ENCODE results near the gene SLC38A11.
"Not testable (repeated sequence)": the region's sequence is repeated elsewhere in the genome, so short reads cannot be mapped to it uniquely, and the experiment has no call there.

SLC38A11 gene

DNA sequence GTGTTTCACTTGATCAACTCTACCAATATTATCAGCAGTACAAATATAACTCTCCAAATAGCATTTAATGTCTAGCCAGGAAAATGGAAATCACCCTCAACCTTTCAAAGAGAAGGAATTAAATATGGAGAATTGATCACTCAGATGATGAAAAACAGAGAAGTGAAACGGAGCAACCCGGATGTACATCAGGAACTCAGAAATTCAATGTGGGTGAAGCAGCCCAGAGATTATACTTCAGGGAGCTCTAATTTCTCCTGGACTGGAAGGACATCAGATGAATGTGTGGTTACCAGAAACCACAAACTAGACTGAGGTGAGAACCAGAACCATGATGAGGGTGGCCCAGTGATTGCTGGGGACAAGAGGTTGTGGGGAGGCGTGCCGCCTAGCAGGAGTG lies 78.2 kb downstream of the SLC38A11 start:
- no peak for DNase-seq (ENCODE audit: low read depth)

DNA sequence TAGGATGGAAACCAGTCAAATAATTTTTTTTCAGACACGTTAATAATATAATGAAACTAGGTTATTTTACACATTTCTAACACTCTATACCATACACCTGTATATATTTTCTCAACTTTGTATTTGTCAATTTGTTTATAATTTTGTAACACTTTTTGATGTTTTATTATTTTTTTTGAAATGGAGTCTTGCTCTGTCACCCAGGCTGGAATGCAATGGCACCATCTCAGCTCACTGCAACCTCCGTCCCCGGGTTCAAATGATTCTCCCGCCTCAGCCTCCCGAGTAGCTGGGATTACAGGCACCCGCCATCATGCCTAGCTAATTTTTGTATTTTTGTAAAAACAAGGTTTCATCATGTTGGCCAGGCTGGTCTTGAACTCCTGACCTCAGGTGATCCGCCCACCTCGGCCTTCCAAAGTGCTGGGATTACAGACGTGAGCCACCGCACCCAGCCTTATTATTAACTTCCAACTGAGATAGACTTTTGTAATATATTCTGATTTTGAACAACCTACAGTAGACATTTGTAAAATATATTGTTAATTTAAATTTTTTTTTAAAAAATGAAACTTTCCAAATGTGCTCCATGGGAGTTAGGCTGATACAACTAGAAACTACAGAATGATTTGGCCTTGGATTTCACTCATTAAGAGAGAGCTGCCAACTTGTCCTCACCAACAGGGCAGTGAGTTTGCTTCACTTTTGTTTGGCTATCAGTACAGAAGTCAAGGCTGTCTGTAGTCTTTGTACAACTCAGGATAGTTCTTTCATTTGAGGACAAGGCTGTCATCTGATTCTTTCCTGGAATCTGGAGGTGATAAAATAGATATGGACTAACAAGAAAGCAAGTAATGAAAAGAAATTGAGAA lies 79.8 kb downstream of the SLC38A11 start:
- no peak for DNase-seq (ENCODE audit: low read depth)

DNA sequence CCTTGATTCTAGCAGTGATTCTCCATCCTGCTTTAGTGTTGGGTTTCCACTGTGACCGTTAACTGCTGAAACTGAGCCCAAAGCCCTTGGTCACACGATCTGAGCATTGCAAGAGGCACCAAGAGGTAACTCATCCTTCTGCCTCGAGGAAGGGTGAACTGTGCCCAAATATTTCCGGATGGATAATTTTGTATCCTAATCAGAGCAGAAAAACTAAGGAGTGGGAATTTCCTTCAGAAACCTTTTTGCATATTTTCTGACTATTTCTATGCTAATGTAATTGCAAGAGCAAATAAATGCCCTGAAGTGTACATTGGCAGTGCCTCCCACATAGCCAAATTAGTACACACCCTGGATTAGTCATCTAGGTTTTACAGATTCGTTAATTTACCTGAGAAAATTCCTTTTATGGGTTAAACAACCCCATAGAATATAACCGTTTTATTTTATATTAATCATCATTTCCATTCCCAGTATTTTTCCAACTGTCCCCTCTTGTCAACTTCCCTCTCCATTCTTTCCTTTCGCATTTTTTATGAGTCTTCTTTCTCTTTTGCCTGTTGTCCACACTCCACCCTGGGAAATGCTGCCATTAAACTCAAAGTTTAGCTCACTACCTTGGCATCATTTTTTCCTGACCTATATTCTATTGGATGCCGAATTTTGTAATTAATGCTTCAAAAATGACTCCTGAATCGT lies 82.0 kb downstream of the SLC38A11 start:
- DNase-seq (ENCODE audit: low read depth), result no peak

DNA sequence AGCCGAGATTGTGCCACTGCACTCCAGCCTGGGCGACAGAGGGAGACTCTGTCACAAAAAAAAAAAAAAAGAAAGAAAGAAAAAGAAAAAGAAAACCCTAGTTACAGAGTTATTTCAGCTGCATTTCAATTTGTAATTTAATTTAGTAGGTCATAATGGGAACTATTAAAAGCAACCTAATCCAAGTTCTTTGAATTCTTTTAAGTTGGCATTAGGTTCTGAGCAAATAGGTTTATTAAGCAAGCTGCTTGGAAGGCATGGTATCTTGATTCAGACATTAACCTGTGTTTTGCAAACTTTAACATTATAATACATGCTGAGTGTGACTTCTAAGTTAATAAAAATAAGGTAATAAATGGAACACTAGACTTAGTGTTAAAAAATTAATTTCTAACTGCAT lies 83.9 kb downstream of the SLC38A11 start:
- DNase-seq (ENCODE audit: low read depth), result no peak

DNA sequence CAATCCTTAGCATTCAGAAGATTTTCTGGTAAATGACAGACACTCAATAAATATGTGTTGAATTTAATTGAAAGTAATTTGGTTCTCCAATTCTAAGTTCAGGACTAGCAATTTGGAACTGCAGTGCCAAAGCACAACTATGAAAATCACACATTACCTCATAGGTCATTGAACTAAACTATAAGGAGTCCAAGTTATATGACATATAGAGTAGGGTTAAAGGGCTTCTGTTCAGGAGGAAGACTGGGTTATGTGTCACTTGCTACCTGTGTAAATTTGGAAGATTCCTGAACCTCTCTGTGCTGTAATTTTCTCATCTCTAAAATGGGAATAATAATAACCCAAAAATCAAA lies 85.9 kb downstream of the SLC38A11 start:
- DNase-seq (ENCODE audit: low read depth), result no peak

DNA sequence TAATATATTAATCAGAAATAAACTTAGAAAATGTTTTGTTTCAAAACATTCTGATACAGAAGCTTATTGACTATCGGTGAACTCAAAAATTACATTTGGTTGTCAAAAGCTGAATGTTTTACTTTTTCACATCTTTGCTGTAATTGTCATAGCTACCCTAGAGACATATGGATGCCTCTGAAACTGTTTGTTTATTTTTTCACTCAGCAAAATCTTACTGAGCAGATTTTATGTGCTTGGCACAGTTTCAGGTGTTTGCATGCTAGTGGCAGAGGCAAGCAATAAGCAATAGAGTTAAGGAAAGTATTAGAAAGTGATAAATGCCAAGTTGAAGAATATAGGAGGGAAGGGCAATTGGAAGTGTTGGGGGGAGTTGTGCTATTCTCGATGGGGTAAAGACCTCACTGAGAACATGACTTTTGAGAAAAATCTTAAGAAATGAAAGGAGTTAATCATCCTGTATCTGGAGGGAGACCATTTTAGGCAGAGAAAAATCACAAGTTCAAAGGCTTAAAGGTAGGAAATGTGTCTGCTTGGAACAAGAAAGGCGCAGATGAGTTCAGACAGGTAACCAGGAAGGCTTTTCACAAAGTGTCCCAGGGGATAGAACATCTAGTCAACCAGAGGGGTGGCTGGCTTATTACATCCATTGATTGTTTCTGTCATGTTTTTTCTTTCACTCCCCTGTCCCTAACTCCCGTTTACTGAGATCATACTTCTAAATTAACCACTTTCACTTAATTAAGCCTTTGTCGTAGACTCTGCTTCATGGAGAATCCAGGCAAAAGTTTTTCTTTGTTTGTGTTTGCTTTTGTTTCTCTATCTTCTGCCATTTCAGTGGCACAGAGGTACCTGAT lies 86.5 kb downstream of the SLC38A11 start:
- no peak for DNase-seq (ENCODE audit: low read depth)

DNA sequence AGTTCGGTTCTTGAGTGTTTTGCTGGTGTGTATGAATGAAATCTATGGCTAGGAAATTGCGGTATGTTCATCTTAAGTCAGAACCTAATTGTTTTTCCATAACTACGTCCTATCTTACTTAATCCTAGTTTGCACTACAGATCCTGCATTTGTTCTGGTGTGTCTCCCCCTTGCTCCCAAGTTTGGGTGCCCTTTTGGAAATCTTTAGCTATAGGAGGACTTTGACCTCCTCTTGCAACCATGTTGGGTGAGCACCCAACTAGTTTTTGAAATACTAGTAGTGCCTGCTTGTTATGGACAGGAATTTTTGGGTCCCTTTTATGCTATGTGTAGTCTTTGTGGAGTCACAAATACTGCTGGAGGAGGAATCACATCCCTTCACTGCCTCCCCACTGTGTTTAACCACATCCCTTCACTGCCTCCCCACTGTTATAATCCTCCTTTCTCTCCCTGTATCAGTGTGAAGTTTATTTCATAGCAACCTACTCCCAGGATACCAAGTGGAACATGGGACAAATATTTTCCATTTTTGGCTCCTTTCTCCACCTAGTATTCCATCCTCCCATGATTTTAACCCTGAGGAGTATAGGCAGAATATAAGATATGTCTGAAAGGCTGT lies 87.4 kb downstream of the SLC38A11 start:
- DNase-seq (ENCODE audit: low read depth), result no peak

DNA sequence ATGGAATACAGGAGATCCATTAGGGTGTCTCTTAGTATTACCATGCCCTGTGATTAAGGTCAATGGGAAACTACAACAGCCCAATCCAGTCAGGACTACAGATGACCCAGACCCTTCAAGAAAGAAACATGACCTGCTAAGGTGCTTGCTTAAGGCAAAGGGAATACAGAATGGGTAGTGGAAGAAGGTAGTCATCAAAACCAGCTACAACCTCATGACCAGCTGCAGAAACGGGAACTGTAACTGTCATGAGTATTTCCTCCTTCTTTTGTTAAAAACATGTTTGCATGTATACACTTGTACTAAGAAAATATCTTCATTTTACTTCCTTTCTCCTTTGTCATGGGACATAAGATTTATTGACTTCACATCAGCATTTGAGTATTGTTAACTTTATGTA lies 88.9 kb downstream of the SLC38A11 start:
- not testable (repeated sequence) for DNase-seq (ENCODE audit: low read depth)

DNA sequence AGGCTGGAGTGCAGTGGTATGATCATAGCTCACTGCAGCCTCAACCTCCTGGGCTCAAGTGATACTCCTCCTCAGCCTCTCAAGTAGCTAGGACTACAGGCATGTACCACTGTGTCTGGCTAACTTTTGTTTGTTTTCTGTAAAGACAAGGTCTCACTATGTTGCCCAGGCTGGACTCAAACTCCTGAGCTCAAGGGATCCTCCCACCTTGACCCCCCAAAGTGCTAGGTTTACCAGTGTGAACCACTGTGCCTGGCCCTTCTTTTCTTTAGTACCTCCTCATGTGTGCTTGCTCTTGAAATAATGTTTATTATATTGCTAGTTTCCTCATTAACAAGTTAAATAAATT lies 94.7 kb downstream of the SLC38A11 start:
- no peak for DNase-seq (ENCODE audit: low read depth)

DNA sequence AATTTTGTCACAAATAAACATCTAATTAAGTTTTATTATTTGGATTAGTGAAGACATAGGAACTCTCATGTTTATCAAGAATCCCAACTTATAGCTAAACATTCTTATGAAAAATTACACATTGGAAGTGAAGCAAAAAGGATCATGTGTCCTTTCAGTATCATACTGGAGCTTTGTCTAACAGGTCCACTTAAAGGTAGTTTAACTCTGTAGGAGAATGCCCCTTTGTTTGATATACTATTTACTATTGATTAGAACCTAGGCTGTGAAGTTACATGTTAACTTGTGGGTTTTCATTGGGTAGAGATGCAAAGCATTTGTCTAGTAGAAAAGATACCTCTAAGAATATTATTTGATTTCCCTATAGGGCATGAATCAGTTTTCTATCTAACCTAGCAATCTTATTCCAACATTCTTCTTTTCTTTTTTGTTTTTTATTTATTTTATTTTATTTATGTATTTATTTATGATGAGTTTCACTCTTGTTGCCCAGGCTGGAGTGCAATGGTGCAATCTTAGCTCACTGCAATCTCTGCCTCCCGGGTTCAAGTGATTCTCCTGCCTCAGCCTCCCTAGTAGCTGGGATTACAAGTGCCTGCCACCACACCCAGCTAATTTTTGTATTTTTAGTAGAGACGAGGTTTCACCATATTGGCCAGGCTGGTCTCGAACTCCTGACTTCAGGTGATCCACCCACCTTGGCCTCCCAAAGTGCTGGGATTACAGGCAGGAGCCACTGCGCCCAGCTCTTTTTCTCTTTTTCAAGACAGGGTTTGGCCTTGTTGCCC lies 95.2 kb downstream of the SLC38A11 start:
- not testable (repeated sequence) for DNase-seq (ENCODE audit: low read depth)

DNA sequence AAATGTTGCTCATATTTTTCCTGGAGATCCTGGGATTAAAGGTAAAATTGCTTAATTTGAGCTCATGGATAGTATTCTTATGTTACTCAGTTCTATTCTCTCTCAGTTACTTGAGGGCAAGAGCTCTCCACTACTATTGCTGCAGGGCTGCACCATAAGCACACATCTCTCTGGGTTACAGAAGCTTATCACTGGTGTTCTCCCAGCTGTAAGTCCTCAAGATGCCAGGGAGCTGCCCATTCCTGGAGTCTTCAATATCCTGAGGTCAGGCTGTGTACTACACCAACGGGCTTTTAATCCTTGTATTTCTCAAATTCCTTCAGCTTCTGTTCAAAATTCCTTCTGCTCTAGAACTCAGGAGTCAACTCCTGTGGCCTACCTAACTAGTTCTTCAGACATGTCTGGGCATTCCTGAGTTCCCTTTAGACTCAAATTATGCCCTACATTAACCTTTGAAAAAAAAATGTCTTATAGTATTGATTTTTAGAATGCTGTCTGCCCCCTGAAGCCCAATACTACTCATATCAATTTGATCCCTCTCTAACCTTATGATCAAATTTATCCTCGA lies 96.0 kb downstream of the SLC38A11 start:
- no peak for DNase-seq (ENCODE audit: low read depth)

DNA sequence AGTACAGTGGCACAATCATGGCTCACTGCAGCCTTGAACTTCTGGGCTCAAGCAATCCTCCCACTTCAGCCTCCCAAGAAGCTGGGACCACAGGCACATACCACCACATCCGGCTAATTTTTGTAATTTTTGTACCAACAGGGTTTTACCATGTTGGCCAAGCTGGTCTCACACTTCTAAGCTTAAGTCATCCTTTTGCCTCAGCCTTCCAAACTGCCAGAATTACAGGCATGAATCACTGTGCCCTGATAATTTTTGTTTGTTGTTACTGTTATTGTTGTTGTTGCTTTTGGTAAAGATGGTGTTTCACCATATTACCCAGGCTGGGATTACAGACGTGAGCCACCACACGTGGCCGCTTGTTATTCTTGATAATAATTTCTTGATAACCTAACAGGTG lies 103.2 kb downstream of the SLC38A11 start:
- DNase-seq (ENCODE audit: low read depth), result no peak

DNA sequence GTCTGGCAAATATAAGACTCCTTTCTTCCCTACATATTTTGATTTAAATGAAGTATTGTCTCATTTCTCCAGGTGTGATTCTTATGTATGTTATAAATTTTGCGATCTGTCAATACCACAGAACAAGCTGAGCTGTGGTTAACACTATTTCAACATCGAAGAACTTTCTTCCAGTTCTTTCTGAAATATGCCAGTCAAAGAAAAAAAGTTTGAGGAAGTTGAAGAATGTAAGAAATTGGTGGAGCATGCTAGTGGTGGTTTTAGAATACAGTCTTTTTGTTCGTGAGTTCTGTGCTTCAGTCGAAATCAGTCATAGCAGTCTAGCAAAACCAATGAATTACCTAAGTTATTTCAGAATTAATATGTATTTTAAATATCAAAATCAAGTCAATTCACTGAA lies 105.1 kb downstream of the SLC38A11 start:
- DNase-seq (ENCODE audit: low read depth), result no peak

DNA sequence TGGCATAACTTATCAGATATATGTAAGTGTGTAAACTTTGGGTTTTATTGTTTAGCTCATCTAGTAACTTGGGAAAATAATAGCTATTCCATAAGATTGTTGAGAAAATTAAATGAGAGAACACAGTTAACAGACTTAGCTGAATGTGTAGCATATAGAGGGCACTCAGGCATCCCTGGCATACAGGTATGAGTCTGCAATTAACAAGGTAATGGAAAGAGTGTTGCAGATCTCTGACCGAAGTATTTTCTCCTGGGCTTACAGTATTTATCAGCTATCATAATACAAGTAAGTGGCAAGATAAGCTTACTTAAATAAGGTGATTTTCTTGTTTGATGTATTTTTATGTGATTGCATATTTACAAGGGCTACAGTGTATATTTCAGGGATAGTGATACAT lies 105.8 kb downstream of the SLC38A11 start:
- DNase-seq (ENCODE audit: low read depth), result no peak

DNA sequence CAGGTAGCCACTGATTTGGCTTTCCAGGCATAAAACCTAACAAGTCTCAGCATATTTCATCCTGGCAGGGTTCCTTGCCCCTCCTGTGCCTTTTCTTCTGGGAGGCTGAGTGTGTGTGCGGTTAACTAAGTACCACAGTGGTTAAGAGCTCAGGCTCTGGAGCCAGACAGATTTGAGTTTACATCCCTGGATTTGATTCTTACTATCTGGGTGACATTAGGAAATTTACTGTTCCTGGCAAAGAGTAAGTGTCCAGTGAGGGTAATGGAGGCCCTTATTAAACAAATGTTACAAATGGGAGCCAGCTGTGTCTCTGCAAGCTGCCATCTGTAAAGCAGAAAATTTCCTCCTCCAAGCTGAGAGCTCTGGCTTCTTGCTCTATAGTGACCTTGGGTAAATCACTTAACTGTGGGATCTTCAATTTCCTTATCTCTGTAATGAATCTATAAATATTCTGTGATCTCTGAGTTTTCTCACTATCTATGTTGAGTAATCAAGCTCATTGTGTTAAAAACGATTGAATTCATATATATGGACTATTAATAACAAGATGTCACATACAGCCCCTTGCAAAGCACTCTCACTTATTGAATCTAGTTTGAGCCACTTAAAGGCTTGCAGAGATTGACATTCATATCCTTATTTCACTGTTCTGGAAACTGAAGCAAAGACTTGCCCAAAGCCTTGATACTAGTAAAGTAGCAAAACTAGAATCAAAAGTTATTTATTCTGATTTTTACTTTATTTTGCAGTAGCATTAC lies 107.2 kb downstream of the SLC38A11 start:
- DNase-seq (ENCODE audit: low read depth), result no peak

DNA sequence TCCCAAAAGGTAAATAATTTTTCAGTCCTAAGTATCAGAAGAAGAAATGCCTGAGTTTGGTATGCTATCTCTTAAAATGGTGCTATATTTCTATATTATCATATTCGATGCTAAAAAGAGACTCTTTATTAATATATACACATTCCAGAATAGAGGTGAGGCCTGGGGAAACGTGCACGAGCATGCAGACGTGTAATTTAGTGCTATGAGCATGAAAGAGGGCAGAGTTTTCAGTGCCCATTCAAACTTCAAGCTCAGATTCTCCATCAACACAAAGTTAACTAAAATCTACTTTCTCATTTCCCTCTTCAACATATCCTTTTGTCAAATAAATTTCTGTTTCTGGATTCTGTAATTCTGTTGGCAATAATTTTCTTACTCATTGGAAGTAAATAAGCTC lies 108.0 kb downstream of the SLC38A11 start:
- DNase-seq (ENCODE audit: low read depth), result no peak

DNA sequence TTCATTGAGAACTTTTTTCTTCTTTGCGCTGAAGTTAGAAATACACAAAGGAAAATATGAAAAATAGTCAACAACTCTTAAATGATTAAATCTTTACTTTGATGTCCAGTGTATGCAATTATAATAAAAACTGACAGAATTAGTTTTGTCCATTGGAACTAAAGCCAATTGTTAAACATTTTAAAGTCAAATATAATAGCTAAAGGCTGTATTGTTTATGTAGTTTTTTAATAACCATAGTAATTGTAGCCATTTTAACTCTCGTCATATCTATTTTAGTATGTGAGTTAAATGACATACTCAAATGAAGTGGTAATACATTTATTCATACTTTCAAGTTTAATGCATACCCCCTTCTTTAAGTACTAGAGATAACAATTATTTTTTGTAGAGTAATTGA lies 109.0 kb downstream of the SLC38A11 start:
- DNase-seq (ENCODE audit: low read depth), result no peak

All from HS-27A (cell line).